Stimulated activated CD4-positive, alpha-beta T cell treated with anti-CD3 and anti-CD28 coated beads, Interleukin-4, amount 100 ng/mL, for 1 hour (primary cell): ENCODE measurements around the gene DNAAF8.

Experiments
- DNase-seq: peaks from one replicate; pipeline ENCODE4 v3.0.0-alpha.2; 2020

Gene DNAAF8

DNA sequence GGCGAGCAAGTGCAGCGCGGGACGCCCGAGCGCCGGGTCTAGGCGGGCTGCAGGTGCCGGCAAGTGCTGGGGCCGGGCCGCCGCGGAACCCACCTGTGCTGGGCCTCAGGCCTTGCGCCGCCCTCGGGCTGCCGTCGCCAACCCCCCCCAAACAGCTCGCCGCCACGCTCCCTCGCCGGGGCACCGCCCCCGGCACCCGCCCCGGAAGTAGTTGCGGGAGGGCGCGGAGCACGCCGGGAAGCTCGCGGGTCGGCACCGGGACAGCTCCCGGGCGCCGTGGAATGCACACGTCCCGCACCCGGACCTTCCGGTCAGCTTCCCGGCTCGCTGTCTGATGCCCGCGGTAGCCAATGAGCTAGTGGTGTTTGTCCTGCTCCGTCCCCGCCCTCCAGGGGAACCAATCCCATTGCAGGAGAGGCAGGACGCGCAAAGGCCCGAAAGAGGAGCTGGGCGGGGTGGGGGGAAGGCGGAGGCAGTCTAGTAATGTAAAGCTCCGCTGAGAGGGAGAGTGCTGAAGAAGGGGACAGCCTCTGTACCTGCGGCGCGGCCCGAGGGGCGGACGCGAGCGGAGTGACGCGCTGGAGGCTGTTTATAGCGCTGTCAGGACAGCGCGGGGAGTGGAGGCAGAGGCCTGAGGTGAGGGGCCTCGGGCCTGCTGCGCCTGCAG lies at the start of gene DNAAF8, which contains the start of gene ANKS3:
DNAAF8 (plus strand) TSS at position 475 of the 667 bp plus-strand sequence. CDS start 1,978 bp downstream, outside the sequence.
ANKS3 (minus strand) TSS at position 209 of the 667 bp plus-strand sequence. CDS start 4,122 bp downstream, outside the sequence.
- DNase-seq, result peak; percentile 82

DNA sequence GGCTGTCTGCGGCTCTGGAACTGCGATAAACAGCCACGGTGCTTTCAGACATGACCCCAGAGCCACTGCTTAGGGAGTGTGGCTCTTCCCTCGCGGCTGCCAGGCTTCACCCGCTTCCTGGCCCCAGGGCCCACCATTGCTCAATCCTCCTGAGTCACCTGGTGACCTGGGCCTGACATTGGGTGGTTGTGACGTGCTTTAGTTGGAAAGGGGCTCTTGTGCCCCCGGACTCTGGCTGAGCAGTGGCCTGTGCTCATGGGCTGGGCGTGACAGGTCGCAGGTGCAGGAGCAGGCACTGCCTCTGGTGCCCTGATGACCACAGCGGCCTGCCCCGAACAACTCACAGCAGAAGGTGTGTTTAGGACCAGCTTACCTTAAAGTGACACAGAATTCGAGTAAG lies 49.6 kb upstream of the DNAAF8 start:
- DNase-seq, result no peak

GRCh38 chr16:4685292-4685691 lies 49.0 kb upstream of the DNAAF8 start:
- DNase-seq, result no peak

DNA sequence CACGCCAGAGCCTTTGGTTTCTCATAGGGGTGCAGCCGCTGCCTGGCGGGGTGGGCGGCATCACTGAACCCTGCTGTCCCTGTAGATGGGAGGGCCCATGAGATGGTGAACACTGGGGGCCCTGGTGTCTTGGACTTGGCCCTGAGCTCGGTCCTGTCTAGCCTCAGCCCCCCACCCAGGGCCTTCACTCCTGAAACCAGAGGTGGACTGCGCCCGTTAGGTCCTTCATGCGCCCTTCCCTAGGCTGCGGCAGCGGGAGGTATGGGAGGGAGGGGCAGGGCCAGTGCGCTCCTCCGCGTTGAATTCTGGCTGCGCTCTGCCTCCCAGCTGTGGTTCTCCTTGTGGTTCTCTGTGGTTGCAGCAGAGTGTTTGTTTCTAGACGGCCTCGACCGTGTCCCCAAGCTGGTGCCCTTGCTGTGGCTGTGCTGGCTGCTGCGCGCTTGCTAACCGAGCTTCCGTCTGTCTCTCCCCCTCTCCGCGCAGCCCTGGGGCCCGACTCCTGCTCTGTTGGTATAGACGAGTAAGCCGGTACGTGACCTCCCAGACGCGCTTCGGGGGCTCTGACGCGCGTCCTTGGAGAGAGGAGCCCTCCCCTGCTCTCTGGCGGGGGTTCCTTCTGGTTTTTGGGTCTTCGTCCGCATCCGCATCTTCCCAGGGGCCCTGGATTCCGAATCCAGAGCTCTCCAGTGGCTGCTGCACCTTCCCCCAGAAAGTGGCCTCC lies 48.4 kb upstream of the DNAAF8 start:
- DNase-seq, result no peak

DNA sequence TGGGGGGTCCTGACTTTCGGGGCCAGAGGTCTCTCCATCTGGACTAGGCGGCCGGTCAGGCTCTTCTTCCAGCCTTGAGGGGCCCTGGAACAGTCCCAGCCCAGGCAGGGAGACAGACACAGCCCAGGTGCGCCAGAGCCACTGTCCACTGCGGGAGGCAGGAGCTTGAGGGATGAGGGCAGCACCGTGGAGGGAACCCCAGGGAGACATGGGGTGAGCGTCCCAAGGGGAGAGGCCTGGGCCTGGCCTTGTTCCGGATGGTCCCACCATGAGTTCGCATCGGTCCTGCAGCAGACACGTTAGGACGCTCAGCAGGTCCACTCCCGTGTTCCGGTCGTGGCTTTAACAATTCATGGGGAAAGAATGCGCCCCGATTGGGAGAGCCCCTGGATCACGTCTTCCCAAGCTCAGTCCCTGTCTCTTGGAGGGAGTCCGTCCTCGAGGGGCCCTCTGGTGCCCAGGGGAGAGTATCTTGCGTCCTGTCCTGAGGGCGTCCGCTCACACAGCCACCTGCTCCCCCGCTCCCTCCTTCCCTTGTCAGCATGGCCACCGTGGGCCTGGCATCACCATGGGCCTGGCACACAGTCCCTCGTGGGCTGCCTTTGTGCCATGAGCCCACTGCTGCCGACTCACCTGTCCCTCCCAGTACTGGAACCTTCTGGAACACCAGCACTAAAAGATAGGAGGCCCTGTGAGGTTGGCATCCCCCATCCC lies 47.7 kb upstream of the DNAAF8 start:
- DNase-seq, result no peak

DNA sequence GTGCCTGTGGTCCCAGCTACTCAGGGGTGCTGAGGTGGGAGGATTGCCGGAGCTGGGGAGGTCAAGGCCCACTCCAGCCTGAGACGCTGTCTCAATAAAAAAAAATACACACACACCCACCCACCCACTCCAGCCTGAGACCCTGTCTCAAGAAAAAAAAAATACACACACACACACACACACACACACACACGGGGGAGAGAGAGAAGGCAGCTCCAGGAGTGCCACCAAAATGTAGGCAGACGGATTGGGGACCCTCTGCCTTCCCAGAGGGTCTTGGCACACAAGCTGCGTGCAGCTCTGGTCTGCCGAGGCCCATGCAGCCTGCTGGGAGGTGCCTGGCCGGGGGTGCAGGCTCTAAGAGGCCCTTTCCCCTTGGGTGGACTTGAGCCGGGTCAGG lies 46.9 kb upstream of the DNAAF8 start:
- DNase-seq, result no peak

DNA sequence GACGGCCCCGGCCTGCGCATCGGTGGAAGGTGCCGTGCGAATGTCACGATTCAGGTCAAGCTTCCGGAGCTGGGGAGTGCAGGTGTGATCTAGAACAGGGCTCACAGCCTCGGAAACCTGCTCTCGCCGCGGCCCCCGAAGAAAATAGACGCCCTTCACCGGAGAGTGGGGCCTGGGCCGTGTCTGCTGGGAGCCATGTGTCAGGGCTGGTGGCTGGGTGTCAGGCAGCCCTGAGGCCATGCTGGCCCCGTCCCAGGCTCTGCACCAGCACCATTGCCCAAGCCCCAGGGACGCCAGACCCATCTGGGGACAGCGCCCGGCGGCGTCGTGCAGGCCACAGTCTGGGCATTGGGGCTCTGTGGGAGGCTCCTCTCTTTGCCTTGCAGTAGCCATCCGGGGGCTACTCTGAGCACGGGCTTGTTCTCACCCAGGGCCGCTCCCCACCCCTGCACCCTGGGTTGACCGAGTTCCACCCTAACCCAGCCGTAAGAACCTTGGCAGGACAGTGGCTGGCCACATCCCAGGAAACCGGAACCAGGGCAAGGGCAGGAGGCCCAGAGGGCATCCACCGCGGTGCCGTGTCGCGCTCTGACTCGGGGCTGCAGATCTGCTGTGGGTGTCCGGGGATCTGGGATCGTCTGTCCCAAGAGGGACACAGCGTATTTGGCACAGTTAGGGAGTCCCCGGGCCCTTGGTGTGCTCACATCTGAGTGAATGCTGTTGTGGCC lies 46.2 kb upstream of the DNAAF8 start:
- DNase-seq, result no peak

DNA sequence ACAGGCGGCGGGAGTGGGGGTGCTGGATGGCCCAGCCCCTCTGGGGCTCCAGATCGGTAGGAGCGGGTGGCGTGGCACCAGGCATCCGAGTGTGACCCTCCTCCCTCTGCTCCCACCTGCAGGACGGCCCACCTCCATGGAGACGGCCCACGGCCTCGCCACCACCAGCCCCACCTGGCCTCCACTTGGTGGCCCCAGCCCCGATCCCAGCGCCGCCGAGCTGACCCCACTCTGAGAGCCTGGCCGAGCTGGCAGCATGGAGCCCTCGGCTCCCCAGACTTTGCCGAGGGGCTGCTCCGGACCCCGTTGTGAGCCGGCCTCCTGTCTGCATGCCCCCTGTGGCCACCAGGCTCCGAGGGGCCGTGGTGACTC lies 45.7 kb upstream of the DNAAF8 start:
- DNase-seq, result no peak

- DNase-seq, result no peak
These were observed 45.2 kb upstream of the DNAAF8 start for GRCh38 chr16:4689091-4689671.

GRCh38 chr16:4689864-4690704 lies 44.3 kb upstream of the DNAAF8 start:
- no peak for DNase-seq

DNA sequence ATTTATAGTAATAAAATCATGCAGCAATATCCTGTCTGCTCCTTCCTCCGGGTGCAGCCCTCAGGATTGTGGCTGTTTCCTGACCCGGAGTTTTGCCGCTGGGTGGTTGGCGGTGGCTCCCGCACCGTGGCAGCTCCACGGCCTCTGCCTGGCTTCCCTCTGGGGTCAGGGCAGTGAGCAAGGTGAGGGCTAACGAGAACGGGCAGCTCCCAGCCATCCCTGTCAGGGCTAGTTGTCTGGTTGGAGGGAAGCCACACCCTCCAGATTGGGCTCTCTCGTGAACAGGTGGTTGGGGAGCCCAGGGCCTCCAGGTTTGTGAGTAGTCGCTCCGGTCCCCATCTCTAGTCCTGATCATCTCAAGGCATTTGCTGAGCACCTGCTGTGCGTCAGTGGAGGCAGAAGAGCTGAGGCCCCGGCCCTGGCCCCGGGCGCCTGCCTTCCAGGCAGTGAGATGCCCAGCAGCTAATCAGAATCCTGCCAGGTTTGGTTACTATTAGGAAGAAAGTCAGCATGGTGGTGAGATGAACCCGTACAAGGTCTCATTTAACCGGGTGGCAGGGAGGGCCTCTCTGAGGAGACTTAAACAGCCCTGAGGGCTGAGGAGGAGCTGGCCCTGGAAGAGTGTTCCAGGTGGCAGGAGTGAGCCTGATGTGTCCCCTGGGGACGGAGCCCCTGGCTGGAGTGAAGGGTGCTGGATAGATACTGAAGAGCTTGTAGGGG lies 43.2 kb upstream of the DNAAF8 start:
- no peak for DNase-seq

GRCh38 chr16:4691666-4692412 lies 42.5 kb upstream of the DNAAF8 start:
- no peak for DNase-seq

GRCh38 chr16:4692460-4693295 lies 41.7 kb upstream of the DNAAF8 start:
- DNase-seq, result no peak

DNA sequence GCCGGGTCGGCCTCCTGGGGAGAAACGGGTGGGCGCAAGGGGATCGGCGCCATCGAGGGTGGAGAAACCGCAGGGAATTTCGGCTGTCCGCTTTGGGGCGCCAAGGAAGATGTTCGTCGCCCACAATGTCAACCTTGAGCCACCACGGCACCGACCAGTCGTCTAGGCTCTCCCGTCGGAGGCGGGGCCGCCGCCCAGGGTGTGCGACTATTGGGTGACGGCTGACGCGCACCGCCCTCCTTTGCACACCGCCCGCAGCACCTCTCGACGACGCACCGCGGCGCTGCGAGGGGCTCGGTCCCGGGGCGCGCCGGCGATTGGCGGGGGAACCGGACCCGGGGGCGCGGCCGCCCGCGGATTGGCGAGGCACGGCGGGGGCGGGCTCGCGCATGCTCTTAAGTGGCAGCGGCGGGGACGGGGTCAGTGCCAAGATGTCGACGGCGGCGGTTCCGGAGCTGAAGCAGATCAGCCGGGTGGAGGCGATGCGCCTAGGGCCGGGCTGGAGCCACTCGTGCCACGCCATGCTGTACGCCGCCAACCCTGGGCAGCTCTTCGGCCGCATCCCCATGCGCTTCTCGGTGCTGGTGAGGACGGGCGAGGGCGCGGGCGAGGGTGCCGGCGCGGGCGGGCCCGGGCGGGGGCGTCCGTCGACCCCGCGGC lies 40.9 kb upstream of the DNAAF8 start, which contains the start of gene NUDT16L1:
NUDT16L1 (plus strand) TSS at position 267 of the 660 bp plus-strand sequence; CDS start at position 432, 165 bp downstream.
- DNase-seq, result peak; percentile 98

GRCh38 chr16:4693956-4694641 lies 40.2 kb upstream of the DNAAF8 start:
- peak; percentile 54 for DNase-seq

- DNase-seq, result no peak
These were observed 39.5 kb upstream of the DNAAF8 start for GRCh38 chr16:4694642-4695451.
